Frontal cortex (tissue), 4 donors: Measurements from ENCODE around the gene IPO13. TPM values are rescaled to one million over a fixed set of nuclear protein-coding genes. Genes with fewer than 3 reads are reported as not detected.

Experiments
- DNase-seq, 2 donors: peaks; one replicate each; pipeline ENCODE4 v3.0.0; 2012; ENCODE audit warnings: low spot score in 2 of 2
- FAIRE-seq: peaks from 2 replicates; lab custom pipeline; 2012; peaks lifted over from hg19 to GRCh38; lab: Jason Lieb, UNC
- total RNA-seq: library from RNA; depleted of rRNA; stranded (reverse); fragments of >200 nt; gene quantifications from one replicate; pipeline ENCODE4 v1.2.3, GENCODE V29; 2014
- donor health status: control.
- donor health status: control.
- donor health status: control.

IPO13 gene
- total RNA-seq, 1 donor from 2014 or later: 13.9 TPM

DNA sequence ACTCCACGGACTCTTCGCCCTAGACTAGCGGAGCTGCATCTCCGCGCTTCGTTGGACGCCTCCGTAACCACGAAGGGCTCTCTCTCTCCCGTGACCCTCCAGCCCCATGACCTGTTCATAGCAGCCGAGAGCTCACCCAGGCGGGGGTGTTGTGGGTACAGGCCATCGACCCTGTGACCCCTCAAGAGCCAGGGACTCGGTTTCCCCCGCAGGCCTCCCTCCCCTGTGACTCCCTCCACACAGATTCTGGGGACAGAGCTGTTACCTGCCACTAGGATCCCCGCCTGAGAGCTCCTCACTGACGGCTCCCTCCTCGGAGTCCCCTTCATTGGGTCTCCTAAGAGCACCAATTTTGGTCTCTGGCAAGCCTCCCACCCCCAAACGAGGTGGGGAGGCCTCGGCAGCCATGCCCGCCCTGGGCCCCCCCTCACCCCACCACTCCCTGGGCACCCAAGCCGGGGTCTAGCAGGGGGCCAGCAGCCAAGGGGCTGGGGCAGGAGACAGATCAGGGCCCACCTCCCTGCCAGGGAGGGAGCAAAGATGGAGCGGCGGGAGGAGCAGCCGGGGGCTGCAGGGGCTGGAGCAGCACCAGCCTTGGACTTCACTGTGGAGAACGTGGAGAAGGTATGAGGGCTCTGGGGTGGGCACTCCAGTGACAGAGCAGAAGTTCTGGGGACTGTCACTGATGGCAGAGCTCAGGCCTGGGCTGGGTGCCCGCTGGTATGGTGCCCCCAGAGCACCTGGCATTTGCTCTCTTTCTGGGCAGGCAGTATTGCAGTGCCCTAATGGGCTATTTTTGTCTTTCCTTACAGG lies 517 bp downstream of the IPO13 start:
- no peak for DNase-seq
- FAIRE-seq: no peak

DNA sequence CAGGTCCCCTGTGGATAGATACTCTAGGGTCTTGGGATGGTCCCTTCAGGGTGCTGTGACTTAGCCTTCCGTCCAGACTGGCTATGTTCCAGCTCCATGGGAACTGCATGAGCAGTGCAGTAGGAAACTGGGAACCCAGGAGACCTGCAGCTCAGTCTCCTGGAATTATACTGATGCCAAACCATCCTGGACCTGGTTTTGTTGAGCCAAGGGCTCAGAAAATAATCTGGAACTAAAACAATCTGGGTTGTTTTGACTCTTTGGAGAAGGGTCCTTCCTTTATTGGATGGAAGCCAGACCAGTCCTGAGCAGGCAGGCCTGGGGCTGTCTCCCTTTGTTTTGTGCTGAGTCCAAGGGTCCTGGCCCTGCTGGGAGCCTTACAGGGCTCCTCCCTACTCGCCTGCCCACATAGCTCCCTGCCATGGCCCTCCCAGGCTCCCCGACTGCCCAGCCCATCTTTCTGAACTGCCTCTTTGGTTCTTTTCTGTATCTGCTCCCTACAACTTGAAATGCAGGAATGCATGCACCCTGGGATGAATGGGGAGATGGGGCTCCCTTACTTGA lies 1.2 kb downstream of the IPO13 start:
- no peak for FAIRE-seq
- no peak for DNase-seq

DNA sequence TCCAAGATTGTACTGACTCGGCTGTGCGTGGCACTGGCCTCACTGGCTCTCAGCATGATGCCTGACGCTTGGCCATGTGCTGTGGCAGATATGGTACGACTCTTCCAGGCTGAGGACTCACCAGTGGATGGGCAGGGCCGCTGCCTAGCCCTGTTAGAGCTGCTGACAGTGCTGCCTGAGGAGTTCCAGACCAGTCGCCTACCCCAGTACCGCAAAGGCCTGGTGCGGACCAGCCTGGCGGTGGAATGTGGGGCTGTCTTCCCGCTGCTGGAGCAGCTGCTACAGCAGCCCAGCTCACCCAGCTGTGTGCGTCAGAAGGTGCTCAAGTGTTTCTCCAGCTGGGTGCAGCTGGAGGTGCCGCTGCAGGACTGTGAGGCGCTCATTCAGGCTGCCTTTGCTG lies 2.9 kb downstream of the IPO13 start:
- DNase-seq (no peak), FAIRE-seq (no peak)

DNA sequence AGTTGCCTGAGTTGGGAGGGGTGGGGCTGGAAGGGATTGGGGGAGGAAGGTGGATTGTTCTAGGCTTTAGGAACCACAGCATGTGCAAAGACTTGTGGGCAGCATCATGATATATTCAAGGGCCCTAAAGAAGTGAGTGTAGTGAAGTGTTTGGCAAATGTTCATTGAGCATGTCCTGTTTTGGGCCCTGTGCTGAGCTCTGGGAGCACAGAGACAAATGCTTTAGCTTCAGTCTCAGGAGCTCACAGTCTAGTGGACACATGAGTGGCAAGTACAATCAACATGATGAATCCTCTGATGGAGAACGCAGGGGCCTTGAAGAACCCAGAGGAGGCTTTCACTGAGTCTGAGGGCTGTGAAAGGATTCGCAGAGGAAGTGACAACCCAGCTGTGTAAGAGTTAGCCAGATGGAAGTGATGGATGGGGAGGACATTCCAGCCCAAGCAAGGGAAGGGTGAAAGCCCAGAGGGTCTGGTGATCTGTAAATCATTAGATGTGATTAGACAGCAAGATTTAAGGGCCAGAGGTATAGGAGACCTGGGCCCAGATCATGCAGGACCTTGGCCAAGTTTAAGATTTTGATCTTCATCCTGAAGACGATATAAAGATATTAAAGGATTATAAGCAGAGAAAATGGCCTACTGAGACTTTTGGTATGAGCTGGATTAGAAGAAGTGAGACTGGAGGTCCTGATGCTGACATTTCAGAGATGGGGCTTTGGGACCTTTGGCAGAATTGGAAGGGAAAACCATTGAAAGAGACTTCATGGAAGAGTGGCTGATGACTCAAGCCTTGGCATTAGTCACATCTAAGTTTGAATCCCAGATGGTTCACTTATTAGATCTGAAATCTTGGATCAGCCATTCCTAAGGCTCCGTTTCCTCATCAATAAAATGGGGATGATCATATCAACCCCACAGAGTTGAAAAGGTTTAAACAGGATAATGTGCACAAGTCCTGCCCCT lies 4.6 kb downstream of the IPO13 start:
- no peak for DNase-seq
- FAIRE-seq: no peak

DNA sequence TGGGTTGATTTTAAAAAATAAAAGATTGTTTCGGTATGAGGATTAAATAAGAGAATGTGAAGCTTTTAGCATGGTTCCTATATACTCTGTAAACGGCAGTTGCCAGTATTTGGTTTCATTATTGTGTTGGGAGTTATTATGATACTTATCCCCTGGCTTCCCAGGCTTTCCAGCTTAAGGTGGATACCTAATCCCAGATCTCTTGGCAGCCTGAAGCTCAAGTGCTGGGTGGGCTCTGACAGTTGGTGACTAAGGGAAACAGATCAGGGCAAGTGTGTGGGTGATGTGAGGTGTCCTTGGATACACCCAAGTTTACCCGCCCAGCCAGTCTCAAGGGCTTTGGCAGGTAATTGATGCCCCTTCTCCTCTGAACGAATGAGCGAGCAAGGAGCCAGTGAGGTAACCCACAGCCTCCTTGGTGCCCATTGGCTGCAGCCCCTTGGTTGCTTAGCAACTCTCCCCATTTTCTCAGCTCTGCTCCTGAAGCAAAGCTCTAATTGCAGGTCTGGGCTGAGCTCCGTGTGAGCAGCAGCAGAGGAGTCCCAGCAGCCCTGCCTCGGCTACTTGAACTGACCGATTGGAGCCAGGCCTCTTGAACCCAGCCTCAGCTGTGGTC lies 6.1 kb downstream of the IPO13 start:
- DNase-seq (no peak), FAIRE-seq (no peak)

DNA sequence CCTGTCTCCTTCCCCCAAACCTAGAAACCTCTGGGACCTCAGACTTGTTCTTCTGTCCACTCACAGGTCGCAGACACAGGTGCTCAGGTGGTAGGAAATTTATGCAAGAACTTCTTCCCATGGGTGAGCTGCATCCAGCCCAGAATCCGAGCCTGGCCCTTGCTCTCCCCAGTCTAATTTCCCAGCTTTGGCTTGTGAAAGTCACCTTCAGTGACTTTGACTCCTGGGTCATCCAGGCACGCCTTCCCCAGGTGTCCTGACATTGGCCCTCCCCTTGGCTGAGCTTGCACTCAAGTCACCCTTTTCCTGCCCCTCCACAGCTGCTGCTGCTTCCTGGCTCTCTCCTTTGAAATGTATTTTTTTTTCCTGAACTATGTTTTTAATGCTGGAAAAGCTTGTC lies 6.6 kb downstream of the IPO13 start:
- FAIRE-seq (no peak), DNase-seq (no peak)

DNA sequence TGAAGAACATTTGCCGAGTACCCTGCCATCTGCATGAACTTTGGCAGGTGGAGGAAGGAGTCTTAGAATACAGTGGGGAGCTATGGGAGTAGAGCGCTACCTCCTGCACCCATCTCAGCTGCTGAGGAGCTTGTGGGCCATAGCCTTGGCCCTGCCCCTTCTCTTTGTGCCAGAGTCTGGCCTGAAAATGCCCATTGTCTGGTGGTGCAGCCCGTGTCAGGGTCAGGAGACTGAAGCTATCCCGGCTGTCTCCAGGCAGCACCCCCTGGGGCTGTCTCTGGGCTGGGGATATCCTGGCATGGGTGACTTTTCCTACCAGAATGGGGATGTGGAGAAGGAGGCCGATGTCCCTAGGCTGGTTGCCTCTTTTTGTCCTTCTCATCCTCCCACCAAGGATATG lies 7.3 kb downstream of the IPO13 start:
- DNase-seq (peak in 1 of 2 donors; percentile 49), FAIRE-seq (no peak)

DNA sequence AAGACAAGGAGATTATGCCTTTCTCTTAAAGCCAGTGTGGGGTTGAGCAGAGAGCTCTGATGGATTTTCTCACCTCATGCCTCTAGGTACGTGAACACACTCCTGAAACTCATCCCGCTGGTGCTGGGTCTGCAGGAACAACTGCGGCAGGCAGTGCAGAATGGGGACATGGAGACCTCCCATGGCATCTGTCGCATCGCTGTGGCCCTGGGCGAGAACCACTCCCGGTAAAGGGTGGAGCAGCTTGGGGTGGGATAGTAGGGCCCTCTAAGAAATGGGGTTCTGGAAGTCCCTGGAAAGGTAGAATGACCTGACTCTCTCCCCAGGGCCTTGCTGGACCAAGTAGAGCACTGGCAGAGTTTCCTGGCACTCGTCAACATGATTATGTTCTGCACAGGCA lies 9.5 kb downstream of the IPO13 start:
- FAIRE-seq (no peak), DNase-seq (no peak)

DNA sequence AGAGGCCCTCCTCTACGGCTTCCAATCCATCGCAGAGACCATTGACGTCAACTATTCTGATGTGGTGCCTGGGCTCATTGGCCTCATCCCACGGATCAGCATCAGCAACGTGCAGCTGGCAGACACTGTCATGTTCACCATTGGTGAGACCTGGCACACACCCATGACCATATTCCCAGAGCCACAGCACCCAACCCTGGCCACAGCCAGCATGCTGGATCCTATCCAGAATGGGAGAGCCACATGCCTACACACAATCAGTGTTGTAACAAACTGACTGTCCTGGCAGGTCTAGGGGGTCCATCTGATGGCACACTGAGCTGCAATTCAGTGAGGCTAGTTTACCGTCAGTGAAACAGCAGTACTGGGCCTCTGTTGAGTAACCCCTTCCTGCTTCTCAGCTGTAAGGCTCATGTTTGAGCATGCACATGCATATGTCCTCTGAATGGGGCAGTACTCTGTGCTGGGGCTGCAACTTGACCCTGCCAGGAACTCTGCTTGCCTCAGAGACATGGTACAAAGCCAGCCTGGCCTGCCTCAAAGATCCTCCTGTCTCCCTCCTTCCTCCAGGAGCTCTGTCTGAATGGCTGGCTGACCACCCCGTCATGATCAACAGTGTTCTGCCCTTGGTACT lies 10.8 kb downstream of the IPO13 start:
- DNase-seq: no peak
- FAIRE-seq: no peak

DNA sequence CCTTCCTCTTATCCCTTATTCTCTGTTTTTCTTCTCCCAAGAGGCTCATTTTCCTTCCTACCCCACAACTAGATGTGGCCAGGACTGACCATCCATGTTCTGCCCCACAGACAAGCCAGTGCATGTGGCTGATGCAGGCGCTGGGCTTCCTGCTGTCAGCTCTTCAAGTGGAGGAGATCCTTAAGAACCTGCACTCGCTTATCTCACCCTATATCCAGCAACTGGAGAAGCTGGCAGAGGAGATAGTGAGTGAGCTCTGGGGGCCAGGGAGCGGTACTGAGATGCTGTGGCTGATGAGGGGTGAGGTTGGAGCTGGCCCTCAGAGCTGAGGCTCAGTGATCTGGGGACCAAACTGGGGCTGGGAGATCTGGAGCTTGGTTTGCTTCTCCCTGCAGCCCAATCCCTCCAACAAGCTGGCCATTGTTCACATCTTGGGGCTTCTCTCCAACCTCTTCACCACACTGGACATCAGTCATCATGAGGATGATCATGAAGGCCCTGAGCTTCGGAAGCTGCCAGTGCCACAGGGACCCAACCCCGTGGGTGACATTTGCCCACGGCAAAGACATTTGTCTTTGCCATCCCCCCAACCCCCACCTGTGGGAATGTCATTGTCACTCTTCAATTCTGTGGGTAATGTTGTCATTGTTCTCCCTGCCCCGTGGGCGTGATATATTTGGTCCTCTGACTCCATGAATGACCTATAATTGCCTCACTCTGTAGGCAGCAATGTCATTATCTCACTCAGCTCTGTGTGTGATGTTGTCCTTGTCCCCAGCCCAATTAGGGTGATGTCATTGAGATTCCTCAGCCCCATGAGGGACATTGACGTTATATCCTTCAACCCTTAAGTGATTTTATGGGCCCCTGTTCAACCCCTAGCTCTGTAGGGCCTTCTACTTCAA lies 11.9 kb downstream of the IPO13 start:
- no peak for FAIRE-seq
- no peak for DNase-seq

DNA sequence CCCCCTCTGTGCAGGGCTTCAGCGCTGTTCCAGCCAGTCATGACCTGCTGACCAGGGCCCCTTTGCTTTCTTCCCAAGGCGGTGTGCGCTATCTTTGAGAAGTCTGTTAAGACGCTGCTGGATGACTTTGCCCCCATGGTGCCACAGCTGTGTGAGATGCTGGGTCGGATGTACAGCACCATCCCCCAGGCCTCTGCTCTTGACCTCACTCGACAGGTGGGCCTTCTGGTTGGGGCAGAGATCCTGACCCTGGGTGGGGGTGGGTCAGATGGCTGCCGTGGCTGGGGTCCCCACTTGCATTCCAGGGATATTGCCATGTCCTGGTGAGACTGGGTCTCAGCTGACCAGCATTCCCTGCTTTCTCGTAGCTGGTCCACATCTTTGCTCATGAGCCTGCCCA lies 14.0 kb downstream of the IPO13 start:
- FAIRE-seq: no peak
- no peak for DNase-seq

DNA sequence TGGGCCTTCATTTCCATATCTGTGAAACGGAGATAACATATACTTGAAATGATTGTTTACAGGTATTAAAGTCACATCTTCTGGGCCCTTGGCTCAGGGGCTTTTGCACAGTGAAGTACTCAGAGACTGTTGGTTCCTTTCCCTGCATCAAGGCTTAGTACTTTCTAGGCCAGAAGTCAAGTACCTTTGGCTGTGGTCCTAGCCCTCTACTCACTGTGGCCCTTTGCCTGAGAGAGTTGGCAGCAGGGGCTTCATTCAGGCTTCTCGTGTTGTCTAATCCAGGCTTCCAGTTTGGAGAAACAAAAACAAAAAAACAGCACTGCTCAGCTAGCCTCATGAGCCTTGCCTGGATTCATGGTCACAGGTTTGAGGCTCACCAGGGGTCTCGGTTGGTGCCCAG lies 14.9 kb downstream of the IPO13 start:
- DNase-seq (no peak), FAIRE-seq (no peak)

DNA sequence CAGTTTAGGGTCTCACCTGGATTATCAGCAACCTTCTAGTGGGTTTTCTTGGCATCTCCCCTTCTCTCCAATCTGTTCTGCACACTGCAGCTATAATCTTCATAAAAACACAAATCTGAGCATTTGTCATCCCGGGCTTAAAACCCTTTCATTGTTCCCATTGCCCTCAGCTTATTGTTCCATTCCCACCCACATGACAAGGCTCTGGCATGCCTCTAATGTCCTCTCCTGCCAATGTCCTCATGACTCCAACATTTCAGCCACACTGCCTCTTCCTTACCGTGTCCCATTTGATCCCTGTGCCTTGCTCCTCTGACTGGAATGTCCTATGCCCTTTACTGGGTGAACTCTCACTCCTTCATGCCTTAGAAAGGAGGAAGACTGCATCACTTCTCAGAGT lies 15.6 kb downstream of the IPO13 start:
- DNase-seq: no peak
- no peak for FAIRE-seq

DNA sequence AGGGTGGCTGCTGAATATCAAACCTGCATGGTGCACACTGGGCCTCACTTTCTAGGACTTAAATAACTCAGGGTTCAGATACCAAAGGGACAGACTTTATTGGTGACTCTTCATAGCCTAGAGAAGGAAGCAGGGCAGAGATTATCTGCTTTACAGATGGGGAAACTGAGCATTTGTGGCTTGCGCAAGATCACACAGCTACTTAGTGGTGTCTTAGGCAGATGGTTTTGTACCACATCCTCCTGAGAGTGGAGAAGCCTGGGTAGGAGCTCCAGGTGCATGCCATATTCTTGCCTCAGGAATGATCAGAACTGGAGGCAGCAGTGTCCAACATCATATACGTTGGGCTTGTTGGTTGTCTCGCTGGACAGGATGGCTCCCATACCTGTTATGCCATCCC lies 16.3 kb downstream of the IPO13 start:
- FAIRE-seq: no peak
- DNase-seq: no peak

DNA sequence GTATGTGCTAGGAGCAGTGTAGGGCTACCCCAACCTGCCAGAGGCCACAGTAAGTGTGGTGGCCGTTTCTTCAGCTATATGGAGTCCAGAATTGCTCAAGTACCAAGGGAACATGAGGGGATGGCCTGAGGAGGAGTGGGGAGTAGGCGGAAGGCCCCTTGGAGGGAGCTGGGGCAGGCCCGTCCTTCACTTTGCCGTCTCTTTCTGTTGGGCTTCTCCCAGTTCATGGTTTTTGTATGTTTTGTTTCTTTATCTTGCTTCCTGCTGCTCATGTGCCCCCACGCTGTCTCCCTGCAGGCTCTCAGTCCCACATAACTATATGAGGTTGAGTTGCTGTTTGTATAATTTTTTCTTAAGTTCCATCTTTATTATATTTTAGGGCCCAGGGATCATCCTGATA lies 17.1 kb downstream of the IPO13 start:
- no peak for DNase-seq
- no peak for FAIRE-seq

DNA sequence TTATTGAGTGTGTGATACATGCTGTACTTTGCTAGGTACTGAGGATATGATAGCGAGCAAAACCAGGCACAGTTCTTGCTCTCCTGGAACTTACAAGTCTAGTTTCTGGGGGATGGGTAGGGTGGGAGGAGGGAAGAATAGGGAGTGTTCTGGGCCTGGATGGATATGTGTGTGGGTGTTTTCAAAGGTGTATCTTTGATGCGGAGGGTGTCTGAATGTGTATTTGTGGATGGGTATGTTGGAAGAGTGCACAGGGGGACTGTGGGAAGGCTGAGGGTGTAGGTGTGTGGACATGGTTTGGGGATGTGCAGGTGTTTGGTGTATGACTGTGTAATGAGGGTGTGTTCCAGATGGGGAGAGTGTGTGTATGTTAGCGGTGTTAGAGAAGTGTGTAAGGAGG lies 18.6 kb downstream of the IPO13 start:
- DNase-seq (no peak), FAIRE-seq (no peak)

DNA sequence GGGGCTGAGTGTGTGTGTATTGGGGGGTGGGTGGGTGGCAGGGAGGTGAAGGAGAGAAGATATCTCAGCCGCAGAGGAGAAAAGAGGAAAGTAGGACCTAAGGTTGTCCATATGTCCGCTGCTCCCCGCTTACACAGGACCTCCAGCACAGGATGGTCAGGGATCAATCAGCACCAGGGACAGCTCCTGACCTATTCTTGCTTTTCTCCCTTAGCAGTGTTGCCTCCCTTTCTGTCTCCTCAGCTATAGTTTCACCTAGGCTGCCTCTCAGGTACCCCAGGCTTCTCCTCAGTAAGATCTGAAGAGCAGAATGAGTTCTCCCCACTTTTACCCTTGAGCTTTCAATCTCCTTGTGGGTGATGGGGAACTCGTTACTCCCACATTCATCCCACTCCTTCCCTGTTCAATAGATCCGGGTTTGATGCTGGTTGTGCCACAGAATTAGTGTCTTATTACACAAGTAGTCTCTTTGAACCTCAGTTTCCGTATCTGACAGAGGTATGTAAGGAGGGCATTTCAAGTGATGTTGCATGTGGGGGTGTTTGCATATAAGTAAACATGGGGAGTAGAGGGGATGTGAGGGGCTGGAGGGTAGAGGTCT lies 21.7 kb downstream of the IPO13 start:
- no peak for FAIRE-seq
- DNase-seq: no peak

DNA sequence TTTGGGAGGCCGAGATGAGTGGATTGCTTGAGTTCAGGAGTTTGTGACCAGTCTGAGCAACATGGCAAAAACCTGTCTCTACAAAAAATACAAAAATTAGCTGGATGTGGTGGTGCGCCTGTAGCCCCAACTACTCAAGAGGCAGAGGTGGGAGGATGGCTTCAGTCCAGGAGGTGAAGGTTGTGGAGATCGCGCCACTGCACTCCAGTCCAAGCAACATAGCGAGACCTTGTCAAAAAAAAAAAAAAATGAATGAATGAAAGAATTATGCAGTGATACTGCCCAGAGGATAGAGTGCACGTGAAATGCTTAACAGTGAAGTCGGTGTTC lies 22.6 kb downstream of the IPO13 start:
- no peak for FAIRE-seq
- no peak for DNase-seq
